IPS-18a (cell line): ENCODE data around the gene CHRNA5.
"Not testable (repeated sequence)": the region's sequence is repeated elsewhere in the genome, so short reads cannot be mapped to it uniquely, and the experiment has no call there.

Experiments used
- H3K27ac ChIP-seq: one replicate; pipeline ENCODE4 v1.5.1; 2013; ENCODE audit warnings: low read length
- H3K27me3 ChIP-seq: one replicate; pipeline ENCODE4 v1.6.1; 2013; ENCODE audit warnings: mild to moderate bottlenecking, low read length; ENCODE audit not compliant: control insufficient read depth, insufficient read depth
- H3K36me3 ChIP-seq: one replicate; pipeline ENCODE4 v1.6.1; 2013; ENCODE audit warnings: low read depth, low read length; ENCODE audit not compliant: control insufficient read depth
- H3K4me1 ChIP-seq: one replicate; pipeline ENCODE4 v1.6.1; 2013; ENCODE audit warnings: low read depth, low read length; ENCODE audit not compliant: control insufficient read depth
- H3K4me3 ChIP-seq: one replicate; pipeline ENCODE4 v1.5.1; 2013; ENCODE audit warnings: low read length
- H3K9ac ChIP-seq: one replicate; pipeline ENCODE4 v1.6.1; 2013; ENCODE audit warnings: mild to moderate bottlenecking, low read length, moderate library complexity
- H3K9me3 ChIP-seq: one replicate; pipeline ENCODE4 v1.6.1; 2013; ENCODE audit warnings: low read depth, low read length; ENCODE audit not compliant: control insufficient read depth

The CHRNA5 gene

GRCh38 chr15:78540871-78541743, 24.2 kb upstream of the CHRNA5 start:
- Histone ChIP-seq H3K9me3 (no peaks in the 10 kb centered on the region), H3K36me3 (peaks cover 41% of the 10 kb centered on the region), H3K27me3 (no peaks in the 10 kb centered on the region), H3K4me3 (peak overlapping the region; percentile 98), H3K9ac (peak overlapping the region; percentile 88), H3K27ac (peak overlapping the region; percentile 92), H3K4me1 (no peaks in the 10 kb centered on the region)

GRCh38 chr15:78541744-78542034, 23.6 kb upstream of the CHRNA5 start:
- Histone ChIP-seq H3K9ac (peak overlapping the region; percentile 88), H3K9me3 (no peaks in the 10 kb centered on the region), H3K27ac (no peak overlapping the region), H3K27me3 (no peaks in the 10 kb centered on the region), H3K4me1 (no peaks in the 10 kb centered on the region), H3K36me3 (peaks cover 47% of the 10 kb centered on the region), H3K4me3 (peak overlapping the region; percentile 98)

GRCh38 chr15:78542647-78543046, 22.7 kb upstream of the CHRNA5 start:
- Histone ChIP-seq H3K4me1 (no peaks in the 10 kb centered on the region), H3K4me3 (no peak overlapping the region), H3K27ac (no peak overlapping the region), H3K36me3 (peaks cover 56% of the 10 kb centered on the region), H3K27me3 (no peaks in the 10 kb centered on the region), H3K9ac (no peak overlapping the region), H3K9me3 (no peaks in the 10 kb centered on the region)

GRCh38 chr15:78550194-78550593, 15.1 kb upstream of the CHRNA5 start:
- Histone ChIP-seq H3K27ac (no peak overlapping the region), H3K27me3 (no peaks in the 10 kb centered on the region), H3K9ac (no peak overlapping the region), H3K9me3 (no peaks in the 10 kb centered on the region), H3K4me1 (no peaks in the 10 kb centered on the region), H3K4me3 (no peak overlapping the region), H3K36me3 (peaks cover 58% of the 10 kb centered on the region)

GRCh38 chr15:78550815-78551214, 14.5 kb upstream of the CHRNA5 start:
- no peaks in the 10 kb centered on the region for H3K9me3 ChIP-seq
- H3K27me3 ChIP-seq, result no peaks in the 10 kb centered on the region
- H3K4me3 ChIP-seq, result no peak overlapping the region
- H3K36me3 ChIP-seq, result peaks cover 51% of the 10 kb centered on the region
- H3K9ac ChIP-seq, result no peak overlapping the region
- H3K27ac ChIP-seq, result no peak overlapping the region
- H3K4me1 ChIP-seq, result no peaks in the 10 kb centered on the region

- H3K9me3 ChIP-seq, result no peaks in the 10 kb centered on the region
- H3K4me3 ChIP-seq, result no peak overlapping the region
- H3K4me1 ChIP-seq, result no peaks in the 10 kb centered on the region
- H3K9ac ChIP-seq, result no peak overlapping the region
- H3K36me3 ChIP-seq, result peaks cover 41% of the 10 kb centered on the region
- H3K27me3 ChIP-seq, result no peaks in the 10 kb centered on the region
- H3K27ac ChIP-seq, result no peak overlapping the region
These were observed 13.4 kb upstream of the CHRNA5 start for GRCh38 chr15:78551902-78552301.

GRCh38 chr15:78552597-78552996, 12.7 kb upstream of the CHRNA5 start:
- Histone ChIP-seq H3K9ac (no peak overlapping the region), H3K4me1 (no peaks in the 10 kb centered on the region), H3K4me3 (no peak overlapping the region), H3K27ac (no peak overlapping the region), H3K36me3 (peaks cover 34% of the 10 kb centered on the region), H3K27me3 (no peaks in the 10 kb centered on the region), H3K9me3 (no peaks in the 10 kb centered on the region)

- not testable (repeated sequence) for H3K27ac ChIP-seq, H3K4me3 ChIP-seq, H3K36me3 ChIP-seq, H3K27me3 ChIP-seq, H3K9me3 ChIP-seq, H3K9ac ChIP-seq, H3K4me1 ChIP-seq
These were observed 5.1 kb upstream of the CHRNA5 start for GRCh38 chr15:78560201-78560600.

- H3K4me1 ChIP-seq, result no peaks in the 10 kb centered on the region
- no peak overlapping the region for H3K4me3 ChIP-seq
- no peak overlapping the region for H3K27ac ChIP-seq
- H3K9me3 ChIP-seq, result no peaks in the 10 kb centered on the region
- H3K27me3 ChIP-seq, result no peaks in the 10 kb centered on the region
- H3K36me3 ChIP-seq, result no peaks in the 10 kb centered on the region
- no peak overlapping the region for H3K9ac ChIP-seq
These were observed 3.8 kb upstream of the CHRNA5 start for GRCh38 chr15:78561490-78561889.

- Histone ChIP-seq H3K9me3 (no peaks in the 10 kb centered on the region), H3K4me1 (no peaks in the 10 kb centered on the region), H3K36me3 (no peaks in the 10 kb centered on the region), H3K27me3 (no peaks in the 10 kb centered on the region), H3K27ac (no peak overlapping the region), H3K4me3 (no peak overlapping the region), H3K9ac (no peak overlapping the region)
These were observed 2.2 kb upstream of the CHRNA5 start for GRCh38 chr15:78563092-78563491.

GRCh38 chr15:78564743-78565096, 600 bp upstream of the CHRNA5 start:
- H3K4me3 ChIP-seq, result no peak overlapping the region
- H3K9me3 ChIP-seq, result no peaks in the 10 kb centered on the region
- no peak overlapping the region for H3K9ac ChIP-seq
- H3K27ac ChIP-seq, result no peak overlapping the region
- H3K4me1 ChIP-seq, result no peaks in the 10 kb centered on the region
- no peaks in the 10 kb centered on the region for H3K36me3 ChIP-seq
- H3K27me3 ChIP-seq, result no peaks in the 10 kb centered on the region

- Histone ChIP-seq H3K9ac (peak overlapping the region; percentile 60), H3K27ac (peak overlapping the region; percentile 17), H3K4me3 (peak overlapping the region; percentile 88), H3K4me1 (no peaks in the 10 kb centered on the region), H3K36me3 (no peaks in the 10 kb centered on the region), H3K27me3 (no peaks in the 10 kb centered on the region), H3K9me3 (no peaks in the 10 kb centered on the region)
These were observed 843 bp downstream of the CHRNA5 start for GRCh38 chr15:78565951-78566774.
